GM10248 (cell line): ENCODE data around the gene VSNL1.

Experiments
- CTCF ChIA-PET: fragments of 300-600 bp; sonication (Branson Sonifier 250); formaldehyde crosslinking; extraction: SDS; loops from one replicate; lab custom pipeline; 2021; ENCODE audit warnings: antibody characterized with exemption; lab: Yijun Ruan, JAX
- POLR2A ChIA-PET: fragments of 350-650 bp; sonication (Branson Sonifier 250); formaldehyde crosslinking; extraction: SDS; loops from one replicate; lab custom pipeline; 2020; ENCODE audit warnings: antibody characterized with exemption; lab: Yijun Ruan, JAX
- DNase-seq: peaks from one replicate; pipeline ENCODE4 v3.0.0; 2012; ENCODE audit errors: extremely low spot score
- TF ChIP-seq, protein P1 (sequence below): IDR thresholded peaks from 2 replicates; pipeline ENCODE4 v1.5.1; 2012; ENCODE audit warnings: mild to moderate bottlenecking, low read depth; ENCODE audit errors: extremely low read depth, missing control alignments, control extremely low read depth

Gene VSNL1

GRCh38 chr2:17579605-17580318 is 39.3 kb downstream of the VSNL1 start:
- ChIA-PET CTCF (interaction anchor here (1.2 to 1.5 kb wide), 5 partner anchors 7 to 243 kb away, joined by 3 to 4 read pairs (median 3); no protein-coding TSS in a partner anchor), POLR2A (no interaction called here)
- TF ChIP-seq, protein P1, sequence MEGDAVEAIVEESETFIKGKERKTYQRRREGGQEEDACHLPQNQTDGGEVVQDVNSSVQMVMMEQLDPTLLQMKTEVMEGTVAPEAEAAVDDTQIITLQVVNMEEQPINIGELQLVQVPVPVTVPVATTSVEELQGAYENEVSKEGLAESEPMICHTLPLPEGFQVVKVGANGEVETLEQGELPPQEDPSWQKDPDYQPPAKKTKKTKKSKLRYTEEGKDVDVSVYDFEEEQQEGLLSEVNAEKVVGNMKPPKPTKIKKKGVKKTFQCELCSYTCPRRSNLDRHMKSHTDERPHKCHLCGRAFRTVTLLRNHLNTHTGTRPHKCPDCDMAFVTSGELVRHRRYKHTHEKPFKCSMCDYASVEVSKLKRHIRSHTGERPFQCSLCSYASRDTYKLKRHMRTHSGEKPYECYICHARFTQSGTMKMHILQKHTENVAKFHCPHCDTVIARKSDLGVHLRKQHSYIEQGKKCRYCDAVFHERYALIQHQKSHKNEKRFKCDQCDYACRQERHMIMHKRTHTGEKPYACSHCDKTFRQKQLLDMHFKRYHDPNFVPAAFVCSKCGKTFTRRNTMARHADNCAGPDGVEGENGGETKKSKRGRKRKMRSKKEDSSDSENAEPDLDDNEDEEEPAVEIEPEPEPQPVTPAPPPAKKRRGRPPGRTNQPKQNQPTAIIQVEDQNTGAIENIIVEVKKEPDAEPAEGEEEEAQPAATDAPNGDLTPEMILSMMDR = no peak
- no peak for DNase-seq

DNA sequence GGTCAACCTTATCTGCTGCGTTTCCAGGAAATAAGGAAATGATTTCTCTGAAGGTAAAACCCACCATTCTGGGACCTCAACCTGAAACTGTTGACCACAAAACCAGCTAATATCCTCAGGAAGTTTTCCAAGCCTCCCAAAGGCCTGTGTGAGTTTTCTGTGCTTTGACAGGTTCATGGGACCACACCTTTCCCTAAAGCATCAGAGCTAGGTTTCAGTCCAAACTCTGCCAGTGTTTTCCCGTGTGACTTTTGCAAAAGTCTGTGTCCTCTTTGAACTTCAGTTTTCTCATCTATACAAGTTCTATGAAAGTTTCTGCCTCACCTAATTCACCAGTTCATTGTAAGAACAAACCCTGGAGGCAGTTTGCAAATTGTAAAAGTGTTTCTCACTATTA is 39.8 kb downstream of the VSNL1 start:
- TF ChIP-seq, protein P1 = no peak
- no peak for DNase-seq
- ChIA-PET CTCF (interaction anchor here (1.2 to 1.5 kb wide), 5 partner anchors 8 to 244 kb away, joined by 3 to 4 read pairs (median 3); no protein-coding TSS in a partner anchor), POLR2A (no interaction called here)

- POLR2A ChIA-PET = no interaction called here
- CTCF ChIA-PET = no interaction called here
- no peak for DNase-seq
- TF ChIP-seq, protein P1 = no peak
These were observed 41.3 kb downstream of the VSNL1 start for GRCh38 chr2:17581831-17582230.

GRCh38 chr2:17583166-17583565 is 42.7 kb downstream of the VSNL1 start:
- ChIA-PET POLR2A (no interaction called here), CTCF (no interaction called here)
- TF ChIP-seq, protein P1 = no peak
- DNase-seq = no peak

GRCh38 chr2:17583646-17584045 is 43.1 kb downstream of the VSNL1 start:
- ChIA-PET CTCF (no interaction called here), POLR2A (no interaction called here)
- DNase-seq = no peak
- TF ChIP-seq, protein P1 = no peak

GRCh38 chr2:17584689-17585088 is 44.2 kb downstream of the VSNL1 start:
- DNase-seq = no peak
- POLR2A ChIA-PET = no interaction called here
- TF ChIP-seq, protein P1 = no peak
- CTCF ChIA-PET = no interaction called here

GRCh38 chr2:17587469-17587868 is 47.0 kb downstream of the VSNL1 start:
- TF ChIP-seq, protein P1 = no peak
- no peak for DNase-seq
- ChIA-PET POLR2A (no interaction called here), CTCF (interaction anchor here (2.0 kb wide), 1 partner anchor 12 kb away, joined by 5 read pairs; no protein-coding TSS in a partner anchor)
